ENCODE measurements around the gene PIK3R1.
"Not testable (repeated sequence)": the region's sequence is repeated elsewhere in the genome, so short reads cannot be mapped to it uniquely, and the experiment has no call there.

PIK3R1 gene

GRCh38 chr5:68229416-68229815, 13.9 kb downstream of the PIK3R1 start:
- Histone ChIP-seq H3K36me3 (replicated peaks) (peaks cover 4% of the 10 kb centered on the region), H3K4me3 (ENCODE audit: low read depth, low read length) (no peak overlapping the region), H3K27me3 (replicated peaks) (no peaks in the 10 kb centered on the region), H3K27ac (no peak overlapping the region)
- DNase-seq, result no peak
- in situ Hi-C loops (cut with HindIII; ENCODE audit: low pct_ligation_motif_present, low sequenced_read_pairs), result no loop called here
- no peak for TF ChIP-seq CTCF (IDR thresholded peaks at IDR 0.05; ENCODE audit: low read depth, low read length, missing control alignments)

- no peak overlapping the region for H3K27ac ChIP-seq
- H3K36me3 ChIP-seq (replicated peaks), result peaks cover 4% of the 10 kb centered on the region
- no peak overlapping the region for H3K4me3 ChIP-seq (ENCODE audit: low read depth, low read length)
- DNase-seq, result no peak
- no peaks in the 10 kb centered on the region for H3K27me3 ChIP-seq (replicated peaks)
- no peak for TF ChIP-seq CTCF (IDR thresholded peaks at IDR 0.05; ENCODE audit: low read depth, low read length, missing control alignments)
- in situ Hi-C loops (cut with HindIII; ENCODE audit: low pct_ligation_motif_present, low sequenced_read_pairs), result no loop called here
These were observed 14.7 kb downstream of the PIK3R1 start for GRCh38 chr5:68230285-68230684.

GRCh38 chr5:68231414-68232076, 16.0 kb downstream of the PIK3R1 start:
- no peak overlapping the region for H3K27ac ChIP-seq
- DNase-seq, result no peak
- no peak for TF ChIP-seq CTCF (IDR thresholded peaks at IDR 0.05; ENCODE audit: low read depth, low read length, missing control alignments)
- H3K27me3 ChIP-seq (replicated peaks), result no peaks in the 10 kb centered on the region
- H3K4me3 ChIP-seq (ENCODE audit: low read depth, low read length), result no peak overlapping the region
- in situ Hi-C loops (cut with HindIII; ENCODE audit: low pct_ligation_motif_present, low sequenced_read_pairs), result no loop called here
- H3K36me3 ChIP-seq (replicated peaks), result peaks cover under 1% of the 10 kb centered on the region

- Histone ChIP-seq H3K4me3 (ENCODE audit: low read depth, low read length) (no peak overlapping the region), H3K27me3 (replicated peaks) (no peaks in the 10 kb centered on the region), H3K36me3 (replicated peaks) (no peaks in the 10 kb centered on the region), H3K27ac (no peak overlapping the region)
- TF ChIP-seq CTCF (IDR thresholded peaks at IDR 0.05; ENCODE audit: low read depth, low read length, missing control alignments), result no peak
- in situ Hi-C loops (cut with HindIII; ENCODE audit: low pct_ligation_motif_present, low sequenced_read_pairs), result no loop called here
- DNase-seq, result no peak
These were observed 16.7 kb downstream of the PIK3R1 start for GRCh38 chr5:68232277-68232676.

GRCh38 chr5:68233075-68233474, 17.5 kb downstream of the PIK3R1 start:
- Histone ChIP-seq H3K27ac (no peak overlapping the region), H3K4me3 (ENCODE audit: low read depth, low read length) (no peak overlapping the region)

GRCh38 chr5:68235229-68235628, 19.7 kb downstream of the PIK3R1 start:
- H3K27me3 ChIP-seq (replicated peaks); H3K36me3 ChIP-seq (replicated peaks); H3K4me3 ChIP-seq (ENCODE audit: low read depth, low read length); DNase-seq; in situ Hi-C loops (cut with HindIII; ENCODE audit: low pct_ligation_motif_present, low sequenced_read_pairs); H3K27ac ChIP-seq: not testable (repeated sequence)

More at GRCh38 chr5:68233075-68233474, 17.5 kb downstream of the PIK3R1 start:
- in situ Hi-C loops (cut with HindIII; ENCODE audit: low pct_ligation_motif_present, low sequenced_read_pairs), result no loop called here
- TF ChIP-seq CTCF (IDR thresholded peaks at IDR 0.05; ENCODE audit: low read depth, low read length, missing control alignments), result no peak
- Histone ChIP-seq H3K36me3 (replicated peaks) (no peaks in the 10 kb centered on the region), H3K27me3 (replicated peaks) (no peaks in the 10 kb centered on the region)
- DNase-seq, result no peak

All from brain microvascular endothelial cell (primary cell).